K562 treated with DMSO at 1 percent for 24 hours (cell line): Measurements from ENCODE around the gene MRPS22. TPM values are rescaled to one million over a fixed set of nuclear protein-coding genes. Genes with fewer than 3 reads are reported as not detected.

ENCODE experiments used
- total RNA-seq: library from RNA; unstranded; fragments of 300-600 nt; gene quantifications from 2 replicates; pipeline ENCODE4 v1.2.3, GENCODE V29; 2022; ENCODE audit warnings: low read depth; ENCODE audit not compliant: insufficient read depth

Gene MRPS22
- total RNA-seq: 41.7 and 46.2 TPM in 2 replicates

GRCh38 chr3:139343895-139344856 lies at the start of gene MRPS22:
MRPS22 (plus strand) TSS chr3:139344020; CDS start chr3:139344027, 7 bp downstream.

GRCh38 chr3:139389552-139390368 lies 45.9 kb downstream of the MRPS22 start, which contains the start of gene COPB2:
COPB2 (minus strand) TSS chr3:139389647; CDS start chr3:139389550, 97 bp downstream.

Other genes starting within 250 kb of the MRPS22 start
- 109 and 114 TPM in 2 replicates for gene COPB2, start 45.6 kb downstream of the MRPS22 start, total RNA-seq
- gene RBP2, start 132.5 kb downstream of the MRPS22 start, total RNA-seq: not detected in 2 replicates
- gene RBP1, start 195.7 kb downstream of the MRPS22 start, total RNA-seq: 0.41 TPM in 1 of 2 replicates, not detected in the other